Epithelial cell of esophagus (primary cell): ENCODE measurements around the gene SHC3.

ENCODE experiments used
- DNase-seq: peaks from one replicate; pipeline ENCODE4 v3.0.0; 2010; ENCODE audit warnings: low read depth
- H3K4me3 ChIP-seq: 2 replicates; pipeline ENCODE4 v1.5.1; 2011; ENCODE audit warnings: mild to moderate bottlenecking, low read length, control low read depth
- TF ChIP-seq, protein P1 (sequence below): IDR thresholded peaks from 2 replicates; pipeline ENCODE4 v1.5.1; 2011; ENCODE audit warnings: low read depth, mild to moderate bottlenecking, low read length, control low read depth, inconsistent platforms; ENCODE audit not compliant: insufficient read depth; ENCODE audit errors: missing control alignments

SHC3 gene

DNA sequence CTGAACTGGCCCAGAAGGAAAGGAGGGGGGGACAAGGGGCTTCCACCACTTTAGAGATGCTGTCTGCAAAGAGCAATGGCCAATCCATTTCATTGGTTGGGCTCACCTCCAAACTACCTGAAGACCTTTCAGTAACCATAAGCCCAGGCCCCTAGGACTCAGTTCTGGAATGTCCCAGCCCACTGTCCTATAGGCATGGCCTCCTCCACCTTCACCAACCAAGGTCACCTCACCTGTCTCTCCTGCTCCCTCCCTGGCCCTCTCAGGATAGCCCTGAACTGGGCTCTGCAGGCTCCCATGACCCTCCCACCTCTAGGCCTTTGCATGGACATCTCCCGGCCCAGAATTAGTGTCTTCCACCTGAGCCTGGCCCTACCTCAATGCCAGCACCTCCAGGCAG is 165.0 kb downstream of the SHC3 start:
- DNase-seq, result no peak
- TF ChIP-seq, protein P1, sequence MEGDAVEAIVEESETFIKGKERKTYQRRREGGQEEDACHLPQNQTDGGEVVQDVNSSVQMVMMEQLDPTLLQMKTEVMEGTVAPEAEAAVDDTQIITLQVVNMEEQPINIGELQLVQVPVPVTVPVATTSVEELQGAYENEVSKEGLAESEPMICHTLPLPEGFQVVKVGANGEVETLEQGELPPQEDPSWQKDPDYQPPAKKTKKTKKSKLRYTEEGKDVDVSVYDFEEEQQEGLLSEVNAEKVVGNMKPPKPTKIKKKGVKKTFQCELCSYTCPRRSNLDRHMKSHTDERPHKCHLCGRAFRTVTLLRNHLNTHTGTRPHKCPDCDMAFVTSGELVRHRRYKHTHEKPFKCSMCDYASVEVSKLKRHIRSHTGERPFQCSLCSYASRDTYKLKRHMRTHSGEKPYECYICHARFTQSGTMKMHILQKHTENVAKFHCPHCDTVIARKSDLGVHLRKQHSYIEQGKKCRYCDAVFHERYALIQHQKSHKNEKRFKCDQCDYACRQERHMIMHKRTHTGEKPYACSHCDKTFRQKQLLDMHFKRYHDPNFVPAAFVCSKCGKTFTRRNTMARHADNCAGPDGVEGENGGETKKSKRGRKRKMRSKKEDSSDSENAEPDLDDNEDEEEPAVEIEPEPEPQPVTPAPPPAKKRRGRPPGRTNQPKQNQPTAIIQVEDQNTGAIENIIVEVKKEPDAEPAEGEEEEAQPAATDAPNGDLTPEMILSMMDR, result no peak
- H3K4me3 ChIP-seq, result no peak overlapping the region

DNA sequence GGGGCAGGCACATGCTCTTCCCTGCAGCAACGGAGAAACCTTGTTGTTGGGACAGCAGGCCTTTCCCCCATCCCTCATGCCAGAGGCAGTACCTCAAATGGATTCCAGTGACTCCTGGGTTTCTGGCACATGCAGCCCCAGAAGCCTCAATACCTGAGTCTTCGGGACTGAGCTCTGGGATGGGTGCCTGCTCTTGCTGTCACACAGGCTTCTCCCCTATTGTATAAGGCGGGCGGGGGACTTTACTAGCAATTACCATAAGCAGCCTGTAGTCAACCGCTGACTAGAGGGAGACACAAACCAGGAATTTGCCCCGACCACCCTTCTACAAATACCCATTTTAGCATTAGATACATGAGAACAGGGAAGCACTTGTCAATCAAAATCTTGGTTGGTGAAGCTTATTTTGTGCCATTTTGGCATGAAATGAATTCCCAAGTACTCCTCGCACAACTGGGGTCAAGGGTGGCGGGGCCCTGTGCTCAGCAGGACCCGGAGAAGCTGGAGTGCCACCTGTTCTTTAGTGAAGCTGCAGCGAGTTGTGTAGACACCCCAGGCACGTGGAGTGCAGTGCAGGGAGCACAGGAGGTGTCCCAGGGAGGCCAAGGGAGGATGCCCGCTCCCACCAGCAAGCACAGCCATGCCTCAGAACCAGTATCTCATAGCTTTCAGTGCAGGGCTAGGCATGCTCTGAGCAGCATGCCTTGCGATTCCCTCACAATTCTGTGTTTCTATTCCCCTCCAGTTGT is 166.2 kb downstream of the SHC3 start:
- H3K4me3 ChIP-seq, result no peak overlapping the region
- TF ChIP-seq, protein P1, result no peak
- no peak for DNase-seq

- no peak overlapping the region for H3K4me3 ChIP-seq
- TF ChIP-seq, protein P1, result no peak
- peak; percentile 33 for DNase-seq
These were observed 166.9 kb downstream of the SHC3 start for GRCh38 chr9:89011683-89012082.

DNA sequence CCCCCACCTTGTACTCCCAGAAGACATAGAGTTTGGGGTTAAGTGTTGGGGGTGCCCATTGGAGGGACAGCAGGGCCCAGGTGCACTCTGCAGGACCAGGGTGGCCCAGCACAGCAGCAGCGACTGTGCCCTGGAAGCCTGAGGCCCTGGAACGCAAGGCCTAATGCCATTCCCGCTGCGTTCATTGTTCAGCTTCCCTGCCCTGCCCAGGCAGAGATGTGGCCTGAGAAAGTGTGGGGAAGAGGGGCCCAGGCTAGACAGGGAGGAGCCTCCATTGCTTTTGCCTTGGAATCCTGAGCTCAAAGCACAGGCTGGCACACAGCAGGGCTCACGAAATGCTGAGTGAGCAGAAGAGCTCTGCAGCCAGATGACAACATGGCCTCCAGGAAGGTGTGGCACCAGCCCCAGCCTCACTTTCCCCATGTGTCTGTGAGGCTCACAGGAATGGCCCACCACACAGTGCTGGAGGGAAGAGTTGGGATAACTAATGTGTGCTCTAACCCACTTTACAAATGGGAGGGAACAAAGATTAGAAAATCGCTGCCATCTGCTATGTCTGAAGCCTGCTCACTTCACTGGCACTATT is 168.0 kb downstream of the SHC3 start:
- H3K4me3 ChIP-seq, result no peak overlapping the region
- TF ChIP-seq, protein P1, result no peak
- DNase-seq, result no peak

GRCh38 chr9:89010056-89010455 is 168.6 kb downstream of the SHC3 start:
- no peak overlapping the region for H3K4me3 ChIP-seq
- TF ChIP-seq, protein P1, result no peak
- DNase-seq, result no peak

DNA sequence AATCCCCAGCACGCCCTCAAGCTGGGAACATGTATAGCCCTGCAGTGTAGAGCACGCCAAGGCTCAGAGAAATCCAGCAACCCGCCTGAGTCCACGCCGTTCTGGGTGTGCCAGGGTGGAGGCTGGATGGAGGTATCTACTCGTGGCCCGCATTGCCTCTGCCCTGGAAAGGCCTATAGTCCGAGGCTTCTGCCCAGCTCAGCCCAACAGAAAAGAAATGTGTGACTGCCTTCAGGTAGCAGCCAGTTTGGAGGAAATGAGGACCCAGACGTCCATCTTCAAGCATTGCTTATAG is 169.1 kb downstream of the SHC3 start:
- H3K4me3 ChIP-seq, result no peak overlapping the region
- TF ChIP-seq, protein P1, result no peak
- no peak for DNase-seq
